Omental fat pad (tissue), 4 donors: ENCODE results near the gene NIPA2. TPM values are rescaled to one million over a fixed set of nuclear protein-coding genes. Genes with fewer than 3 reads are reported as not detected.

Experiments
- ATAC-seq: fragments of 150-250 bp; one replicate; pipeline ENCODE4 v1.9.1; 2016; ENCODE audit warnings: mild to moderate bottlenecking, moderate library complexity; ENCODE audit not compliant: low FRiP score
- DNase-seq: peaks from one replicate; pipeline ENCODE4 v3.0.0-alpha.2; 2019; ENCODE audit warnings: low spot score
- total RNA-seq, 4 donors: library from RNA; depleted of rRNA; stranded (reverse); fragments of >200 nt; gene quantifications; one replicate each; pipeline ENCODE4 v1.1.0, GENCODE V29; 2016
- TF ChIP-seq, protein P1 (sequence below), 3 donors: fragments of 450-650 bp; IDR thresholded peaks; one replicate each; pipeline ENCODE4 v1.5.1; 2016 to 2017; ENCODE audit warnings: antibody characterized with exemption in 3 of 3, mild to moderate bottlenecking in 3 of 3, moderate library complexity in 2 of 3

NIPA2 gene
- total RNA-seq, 4 donors from 2014 or later, result 37.3 to 67.5 (median 45.2) TPM

- no peak for ATAC-seq
These were observed 17.3 kb downstream of the NIPA2 start for GRCh38 chr15:22855791-22856190.

DNA sequence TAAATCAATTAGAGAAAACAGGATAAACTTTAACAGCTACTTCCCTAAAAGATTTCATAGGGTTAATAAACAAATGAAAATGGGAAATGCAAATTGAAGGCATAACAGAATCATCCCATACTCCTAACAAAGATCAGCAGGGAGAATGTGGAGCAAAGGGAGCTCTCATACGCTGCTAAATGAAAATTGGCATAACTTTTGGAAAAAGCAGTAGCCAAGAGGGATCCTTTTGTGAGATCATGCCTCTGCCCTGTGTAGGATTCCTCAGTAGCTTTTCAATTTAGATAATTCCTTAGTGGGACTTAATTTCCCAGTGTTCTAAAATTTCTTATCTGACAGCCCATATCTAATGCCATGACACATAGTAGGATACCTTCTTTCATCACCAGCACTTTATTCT lies 18.2 kb downstream of the NIPA2 start:
- TF ChIP-seq, protein P1, sequence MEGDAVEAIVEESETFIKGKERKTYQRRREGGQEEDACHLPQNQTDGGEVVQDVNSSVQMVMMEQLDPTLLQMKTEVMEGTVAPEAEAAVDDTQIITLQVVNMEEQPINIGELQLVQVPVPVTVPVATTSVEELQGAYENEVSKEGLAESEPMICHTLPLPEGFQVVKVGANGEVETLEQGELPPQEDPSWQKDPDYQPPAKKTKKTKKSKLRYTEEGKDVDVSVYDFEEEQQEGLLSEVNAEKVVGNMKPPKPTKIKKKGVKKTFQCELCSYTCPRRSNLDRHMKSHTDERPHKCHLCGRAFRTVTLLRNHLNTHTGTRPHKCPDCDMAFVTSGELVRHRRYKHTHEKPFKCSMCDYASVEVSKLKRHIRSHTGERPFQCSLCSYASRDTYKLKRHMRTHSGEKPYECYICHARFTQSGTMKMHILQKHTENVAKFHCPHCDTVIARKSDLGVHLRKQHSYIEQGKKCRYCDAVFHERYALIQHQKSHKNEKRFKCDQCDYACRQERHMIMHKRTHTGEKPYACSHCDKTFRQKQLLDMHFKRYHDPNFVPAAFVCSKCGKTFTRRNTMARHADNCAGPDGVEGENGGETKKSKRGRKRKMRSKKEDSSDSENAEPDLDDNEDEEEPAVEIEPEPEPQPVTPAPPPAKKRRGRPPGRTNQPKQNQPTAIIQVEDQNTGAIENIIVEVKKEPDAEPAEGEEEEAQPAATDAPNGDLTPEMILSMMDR (IDR thresholded peaks at IDR 0.05), result no peak
- no peak for DNase-seq
- ATAC-seq, result no peak

More at GRCh38 chr15:22855791-22856190, 17.3 kb downstream of the NIPA2 start:
- TF ChIP-seq, protein P1 (IDR thresholded peaks at IDR 0.05), result no peak
- DNase-seq, result no peak

GRCh38 chr15:22861161-22861560 lies 22.7 kb downstream of the NIPA2 start:
- ATAC-seq, result no peak
- TF ChIP-seq, protein P1 (IDR thresholded peaks at IDR 0.05), result no peak
- DNase-seq, result no peak

- TF ChIP-seq, protein P1 (IDR thresholded peaks at IDR 0.05), result no peak
- DNase-seq (no peak), ATAC-seq (no peak)
These were observed 24.9 kb downstream of the NIPA2 start for GRCh38 chr15:22863356-22863755.

- no peak for DNase-seq
- no peak for ATAC-seq
- TF ChIP-seq, protein P1 (IDR thresholded peaks at IDR 0.05), result no peak
These were observed 27.6 kb downstream of the NIPA2 start for GRCh38 chr15:22866079-22866478.

DNA sequence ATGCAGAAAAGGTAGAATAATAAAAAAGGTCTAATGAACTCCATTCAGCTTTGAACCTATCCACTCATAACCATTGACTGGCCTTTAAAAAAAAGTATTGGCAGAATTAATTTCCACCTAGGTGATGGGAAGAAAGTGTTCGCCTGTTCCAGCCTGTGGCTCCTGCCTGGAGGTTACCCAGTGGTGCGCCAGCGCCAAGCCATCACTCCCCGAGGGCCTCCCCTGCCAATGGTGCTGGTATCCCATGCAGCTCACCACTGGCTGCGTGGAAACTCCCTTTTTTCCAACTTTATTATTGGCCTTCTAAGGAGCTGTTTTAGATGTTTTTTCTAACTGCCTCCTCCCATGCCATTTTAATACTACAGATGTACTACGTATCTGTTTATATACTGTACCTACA lies 29.4 kb downstream of the NIPA2 start:
- DNase-seq (no peak), ATAC-seq (no peak)
- TF ChIP-seq, protein P1 (IDR thresholded peaks at IDR 0.05), result no peak

GRCh38 chr15:22868495-22868894 lies 30.0 kb downstream of the NIPA2 start:
- no peak for DNase-seq
- ATAC-seq, result no peak
- TF ChIP-seq, protein P1 (IDR thresholded peaks at IDR 0.05), result no peak
